ENCODE results near the gene ERC2. TPM values are rescaled to one million over a fixed set of nuclear protein-coding genes. Genes with fewer than 3 reads are reported as not detected.
A peak's percentile ranks its signal among the peaks of the same experiment; 100 is the strongest.

Gene ERC2
- total RNA-seq, 1 donor, result 0.36 TPM

GRCh38 chr3:56260262-56260661 lies 208.0 kb downstream of the ERC2 start:
- Histone ChIP-seq H3K79me2 (ENCODE audit: insufficient read depth, low read length) (no peaks in the 10 kb centered on the region), H3K9me3 (ENCODE audit: low read depth, low read length) (no peaks in the 10 kb centered on the region), H3K36me3 (ENCODE audit: insufficient read depth, low read length) (no peaks in the 10 kb centered on the region), H2AFZ (ENCODE audit: low read length) (no peak overlapping the region), H3K27me3 (ENCODE audit: insufficient read depth, low read length) (no peaks in the 10 kb centered on the region), H4K20me1 (ENCODE audit: insufficient read depth, low read length) (no peaks in the 10 kb centered on the region), H3K27ac (ENCODE audit: low read depth, low read length) (no peak overlapping the region), H3K4me2 (ENCODE audit: insufficient read depth, low read length) (no peak overlapping the region), H3K4me1 (ENCODE audit: insufficient read depth, low read length) (no peaks in the 10 kb centered on the region), H3K4me3 (ENCODE audit: insufficient read depth, low read length) (no peak overlapping the region)
- TF ChIP-seq CTCF (IDR thresholded peaks at IDR 0.05; ENCODE audit: extremely low read depth, low read depth, low read length), result no peak
- DNase-seq (ENCODE audit: insufficient read length, low spot score, missing footprints), result peak; percentile 19

GRCh38 chr3:56257826-56258225 lies 210.4 kb downstream of the ERC2 start:
- DNase-seq (ENCODE audit: insufficient read length, low spot score, missing footprints), result no peak
- no peaks in the 10 kb centered on the region for H3K79me2 ChIP-seq (ENCODE audit: insufficient read depth, low read length)
- H2AFZ ChIP-seq (ENCODE audit: low read length), result no peak overlapping the region
- TF ChIP-seq CTCF (IDR thresholded peaks at IDR 0.05; ENCODE audit: extremely low read depth, low read depth, low read length), result no peak
- H4K20me1 ChIP-seq (ENCODE audit: insufficient read depth, low read length), result no peaks in the 10 kb centered on the region
- no peaks in the 10 kb centered on the region for H3K9me3 ChIP-seq (ENCODE audit: low read depth, low read length)
- no peak overlapping the region for H3K4me3 ChIP-seq (ENCODE audit: insufficient read depth, low read length)
- H3K4me1 ChIP-seq (ENCODE audit: insufficient read depth, low read length), result no peaks in the 10 kb centered on the region
- no peak overlapping the region for H3K27ac ChIP-seq (ENCODE audit: low read depth, low read length)
- no peaks in the 10 kb centered on the region for H3K36me3 ChIP-seq (ENCODE audit: insufficient read depth, low read length)
- H3K4me2 ChIP-seq (ENCODE audit: insufficient read depth, low read length), result no peak overlapping the region
- no peaks in the 10 kb centered on the region for H3K27me3 ChIP-seq (ENCODE audit: insufficient read depth, low read length)

GRCh38 chr3:56254835-56255234 lies 213.4 kb downstream of the ERC2 start:
- Histone ChIP-seq H2AFZ (ENCODE audit: low read length) (no peak overlapping the region), H3K9me3 (ENCODE audit: low read depth, low read length) (no peaks in the 10 kb centered on the region), H3K27me3 (ENCODE audit: insufficient read depth, low read length) (no peaks in the 10 kb centered on the region), H3K36me3 (ENCODE audit: insufficient read depth, low read length) (no peaks in the 10 kb centered on the region), H3K27ac (ENCODE audit: low read depth, low read length) (no peak overlapping the region), H4K20me1 (ENCODE audit: insufficient read depth, low read length) (no peaks in the 10 kb centered on the region), H3K4me2 (ENCODE audit: insufficient read depth, low read length) (no peak overlapping the region), H3K4me3 (ENCODE audit: insufficient read depth, low read length) (no peak overlapping the region), H3K4me1 (ENCODE audit: insufficient read depth, low read length) (no peaks in the 10 kb centered on the region), H3K79me2 (ENCODE audit: insufficient read depth, low read length) (no peaks in the 10 kb centered on the region)
- no peak for DNase-seq (ENCODE audit: insufficient read length, low spot score, missing footprints)
- TF ChIP-seq CTCF (IDR thresholded peaks at IDR 0.05; ENCODE audit: extremely low read depth, low read depth, low read length), result peak; percentile 42

- DNase-seq (ENCODE audit: insufficient read length, low spot score, missing footprints), result no peak
- no peak overlapping the region for H3K4me2 ChIP-seq (ENCODE audit: insufficient read depth, low read length)
Observed at GRCh38 chr3:56253941-56254665, 214.2 kb downstream of the ERC2 start.

More at GRCh38 chr3:56253941-56254665, 214.2 kb downstream of the ERC2 start:
- no peak for TF ChIP-seq CTCF (IDR thresholded peaks at IDR 0.05; ENCODE audit: extremely low read depth, low read depth, low read length)
- Histone ChIP-seq H3K36me3 (ENCODE audit: insufficient read depth, low read length) (no peaks in the 10 kb centered on the region), H3K9me3 (ENCODE audit: low read depth, low read length) (no peaks in the 10 kb centered on the region), H3K79me2 (ENCODE audit: insufficient read depth, low read length) (no peaks in the 10 kb centered on the region), H2AFZ (ENCODE audit: low read length) (no peak overlapping the region), H3K4me3 (ENCODE audit: insufficient read depth, low read length) (no peak overlapping the region), H3K27me3 (ENCODE audit: insufficient read depth, low read length) (no peaks in the 10 kb centered on the region), H3K27ac (ENCODE audit: low read depth, low read length) (no peak overlapping the region), H3K4me1 (ENCODE audit: insufficient read depth, low read length) (no peaks in the 10 kb centered on the region), H4K20me1 (ENCODE audit: insufficient read depth, low read length) (no peaks in the 10 kb centered on the region)

All from osteoblast (primary cell).